NB4 (cell line): ENCODE measurements around the gene CFAP46.

ENCODE experiments used
- POLR2A ChIP-seq: IDR thresholded peaks from 2 replicates; pipeline ENCODE4 v1.6.1; 2011; ENCODE audit warnings: mild to moderate bottlenecking; ENCODE audit not compliant: insufficient read length; ENCODE audit errors: extremely low read depth
- TF ChIP-seq, protein P1 (sequence below): IDR thresholded peaks from one replicate; pipeline ENCODE4 v1.5.1; 2012; ENCODE audit warnings: low read depth, low read length
- TF ChIP-seq, protein P2 (sequence below): IDR thresholded peaks from 2 replicates; pipeline ENCODE4 v1.6.1; 2011; ENCODE audit warnings: low read depth, low read length

DNA sequence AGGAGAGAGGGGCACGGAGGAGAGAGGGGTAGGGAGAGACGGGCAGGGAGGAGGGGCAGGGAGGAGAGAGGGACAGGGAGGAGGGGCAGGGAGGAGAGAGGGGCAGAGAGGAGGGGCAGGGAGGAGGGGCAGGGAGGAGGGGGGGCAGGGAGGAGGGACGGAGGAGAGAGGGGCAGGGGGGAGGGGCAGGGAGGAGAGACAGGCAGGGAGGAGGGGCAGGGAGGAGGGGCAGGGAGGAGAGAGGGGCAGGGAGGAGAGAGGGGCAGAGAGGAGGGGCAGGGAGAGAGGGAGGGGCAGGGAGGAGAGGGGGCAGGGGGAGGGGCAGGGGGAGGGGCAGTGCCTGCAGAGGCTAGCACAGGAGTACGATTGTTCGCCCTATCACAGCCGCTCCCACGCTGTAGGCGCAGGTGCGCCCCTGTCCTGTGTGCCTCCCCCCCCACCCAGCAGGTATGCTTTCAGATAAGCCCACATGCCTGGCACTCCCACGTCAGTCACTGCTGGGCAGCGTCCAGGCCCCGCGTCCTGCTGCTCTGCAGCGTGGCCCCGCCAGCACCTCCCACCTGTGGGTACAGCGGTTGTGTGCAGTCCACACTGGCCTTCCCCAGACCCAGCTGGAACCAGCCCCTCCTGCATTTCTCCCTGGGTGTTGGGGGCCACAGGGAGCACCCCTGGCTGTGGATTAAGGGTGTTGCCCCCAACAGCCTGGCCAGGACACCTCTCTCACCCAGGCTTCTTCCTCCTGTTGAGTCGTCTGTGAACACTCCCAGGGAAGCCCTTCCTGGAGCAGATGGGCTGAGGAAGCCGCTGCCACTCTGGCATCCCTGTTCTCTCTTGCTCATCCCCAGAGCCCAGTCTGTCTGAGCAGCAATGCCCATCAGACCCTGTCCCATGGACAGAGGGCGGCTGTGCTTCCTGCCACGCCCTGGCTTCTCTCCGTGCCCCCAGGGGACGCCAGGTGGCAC is 167.2 kb downstream of the CFAP46 start:
- TF ChIP-seq, protein P1, sequence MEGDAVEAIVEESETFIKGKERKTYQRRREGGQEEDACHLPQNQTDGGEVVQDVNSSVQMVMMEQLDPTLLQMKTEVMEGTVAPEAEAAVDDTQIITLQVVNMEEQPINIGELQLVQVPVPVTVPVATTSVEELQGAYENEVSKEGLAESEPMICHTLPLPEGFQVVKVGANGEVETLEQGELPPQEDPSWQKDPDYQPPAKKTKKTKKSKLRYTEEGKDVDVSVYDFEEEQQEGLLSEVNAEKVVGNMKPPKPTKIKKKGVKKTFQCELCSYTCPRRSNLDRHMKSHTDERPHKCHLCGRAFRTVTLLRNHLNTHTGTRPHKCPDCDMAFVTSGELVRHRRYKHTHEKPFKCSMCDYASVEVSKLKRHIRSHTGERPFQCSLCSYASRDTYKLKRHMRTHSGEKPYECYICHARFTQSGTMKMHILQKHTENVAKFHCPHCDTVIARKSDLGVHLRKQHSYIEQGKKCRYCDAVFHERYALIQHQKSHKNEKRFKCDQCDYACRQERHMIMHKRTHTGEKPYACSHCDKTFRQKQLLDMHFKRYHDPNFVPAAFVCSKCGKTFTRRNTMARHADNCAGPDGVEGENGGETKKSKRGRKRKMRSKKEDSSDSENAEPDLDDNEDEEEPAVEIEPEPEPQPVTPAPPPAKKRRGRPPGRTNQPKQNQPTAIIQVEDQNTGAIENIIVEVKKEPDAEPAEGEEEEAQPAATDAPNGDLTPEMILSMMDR = no peak
- no peak for TF ChIP-seq POLR2A
- TF ChIP-seq, protein P2, sequence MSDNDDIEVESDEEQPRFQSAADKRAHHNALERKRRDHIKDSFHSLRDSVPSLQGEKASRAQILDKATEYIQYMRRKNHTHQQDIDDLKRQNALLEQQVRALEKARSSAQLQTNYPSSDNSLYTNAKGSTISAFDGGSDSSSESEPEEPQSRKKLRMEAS = no peak
